NCI-H510A treated with DMSO at 0.1 percent for 48 hours (cell line): ENCODE results near the gene PPHLN1.
A peak's percentile ranks its signal among the peaks of the same experiment; 100 is the strongest.
"Not testable (repeated sequence)": the region's sequence is repeated elsewhere in the genome, so short reads cannot be mapped to it uniquely, and the experiment has no call there.

ENCODE experiments used
- DNase-seq: peaks from one replicate; lab custom pipeline; 2025; lab: John Stamatoyannopoulos, UW

Gene PPHLN1

DNA sequence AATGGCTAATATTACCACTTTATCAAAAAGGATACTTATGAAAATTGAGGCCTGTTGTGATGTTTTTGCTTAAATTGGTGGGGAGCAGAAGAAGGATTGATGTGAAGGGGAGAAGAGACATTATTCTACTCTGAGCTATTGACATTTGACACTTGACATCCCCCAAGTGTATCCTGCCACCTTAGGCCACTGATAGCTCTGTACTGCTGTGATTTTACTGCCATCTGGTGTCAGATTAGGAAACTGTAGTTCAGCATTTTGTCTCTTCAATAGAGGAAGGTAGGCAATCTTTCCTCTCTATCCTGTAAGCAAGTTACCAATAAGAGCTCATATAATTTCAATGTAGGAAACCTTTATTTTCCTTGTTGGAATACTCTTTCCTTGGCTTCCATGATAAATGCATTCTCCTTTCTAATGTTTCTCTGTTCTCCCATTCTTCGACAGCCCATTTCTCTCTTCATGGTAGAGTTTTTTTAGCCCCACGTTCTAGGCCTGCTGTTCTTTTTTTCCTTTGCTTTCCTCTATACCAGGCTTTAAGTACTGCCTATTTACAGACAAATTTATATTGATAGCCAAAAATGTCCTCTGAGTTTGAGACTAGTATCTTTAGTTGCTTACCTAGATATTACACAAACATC is 46.3 kb downstream of the PPHLN1 start:
- DNase-seq = peak; percentile 70

- DNase-seq = no peak
Observed at GRCh38 chr12:42373669-42374068, 47.7 kb downstream of the PPHLN1 start.

GRCh38 chr12:42380733-42381132 is 54.8 kb downstream of the PPHLN1 start:
- no peak for DNase-seq

DNA sequence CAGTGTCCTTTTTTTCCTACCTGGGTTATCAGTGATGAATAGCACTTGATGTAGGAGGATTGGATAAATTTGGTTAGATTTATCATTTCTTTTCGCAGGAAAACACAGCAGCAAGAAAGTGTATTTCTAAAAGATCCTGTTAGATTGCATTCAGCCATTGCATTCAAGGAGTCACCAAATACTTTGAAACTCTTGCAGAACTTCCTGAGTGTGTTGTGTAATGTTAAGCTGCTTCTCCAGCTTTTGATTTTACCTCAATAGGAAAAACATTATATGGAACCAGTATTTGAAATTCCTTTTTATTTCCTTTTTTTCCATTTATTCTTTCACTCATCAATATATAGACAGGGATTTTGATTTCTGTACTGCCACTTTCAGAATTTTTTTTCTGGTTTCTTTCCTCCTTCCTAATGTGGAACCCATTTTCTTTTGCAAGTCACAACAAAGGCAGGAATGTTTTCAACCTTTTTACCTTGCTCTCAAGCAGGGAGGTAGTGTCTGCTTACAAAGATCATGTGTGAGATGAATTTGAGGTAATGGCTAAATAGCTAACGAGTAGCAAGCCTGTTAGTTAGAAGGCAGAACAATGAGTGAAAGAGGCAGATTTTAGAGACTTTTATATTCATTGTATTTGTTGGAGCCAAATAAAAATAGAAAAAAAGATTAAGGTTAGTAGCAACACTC is 56.2 kb downstream of the PPHLN1 start:
- no peak for DNase-seq

DNA sequence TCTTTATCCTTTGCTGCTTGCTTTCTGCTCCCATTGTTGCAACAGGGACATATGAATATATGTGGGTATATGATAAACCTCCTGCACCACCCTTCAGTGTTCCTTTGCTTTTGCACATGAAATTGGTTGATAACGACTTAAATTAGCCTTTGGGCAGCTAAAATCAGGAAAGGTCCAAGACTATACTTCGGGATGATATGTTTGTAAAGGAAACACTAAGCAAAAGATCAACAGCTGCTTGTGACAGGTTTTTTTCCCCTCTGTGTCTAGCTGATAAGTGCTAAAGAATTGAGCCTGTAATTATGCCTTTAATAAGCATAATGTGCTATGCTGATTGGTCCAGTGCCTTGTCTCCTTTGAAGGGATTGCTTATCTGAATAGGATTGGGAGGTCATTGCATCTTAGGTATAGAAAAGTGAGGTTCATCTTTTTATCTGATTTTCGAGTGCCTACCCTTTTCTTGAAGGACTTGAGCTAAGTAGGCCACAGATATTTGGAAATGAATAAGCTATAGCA is 59.4 kb downstream of the PPHLN1 start:
- no peak for DNase-seq

GRCh38 chr12:42386308-42386707 is 60.3 kb downstream of the PPHLN1 start:
- no peak for DNase-seq

- not testable (repeated sequence) for DNase-seq
Observed at GRCh38 chr12:42388086-42388485, 62.1 kb downstream of the PPHLN1 start.

DNA sequence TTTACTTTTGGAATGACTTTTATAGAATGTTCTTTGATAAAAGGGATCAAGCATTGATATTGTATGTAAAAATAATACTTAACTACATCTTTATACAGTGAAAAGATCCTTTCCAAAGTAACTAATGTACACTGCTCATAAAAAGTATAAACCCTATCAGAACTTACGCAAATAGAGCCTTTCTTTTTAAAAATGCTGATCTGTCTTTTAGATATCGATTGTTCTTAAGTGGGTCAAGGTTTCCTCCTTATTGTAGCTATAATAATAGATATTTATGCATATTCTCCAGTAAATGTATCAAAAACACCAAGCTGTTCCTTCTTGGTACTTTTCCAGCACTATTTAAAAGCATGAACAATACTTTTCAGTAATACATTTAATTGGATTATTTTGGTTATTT is 68.5 kb downstream of the PPHLN1 start:
- no peak for DNase-seq

- no peak for DNase-seq
Observed at GRCh38 chr12:42396473-42397259, 70.7 kb downstream of the PPHLN1 start.

DNA sequence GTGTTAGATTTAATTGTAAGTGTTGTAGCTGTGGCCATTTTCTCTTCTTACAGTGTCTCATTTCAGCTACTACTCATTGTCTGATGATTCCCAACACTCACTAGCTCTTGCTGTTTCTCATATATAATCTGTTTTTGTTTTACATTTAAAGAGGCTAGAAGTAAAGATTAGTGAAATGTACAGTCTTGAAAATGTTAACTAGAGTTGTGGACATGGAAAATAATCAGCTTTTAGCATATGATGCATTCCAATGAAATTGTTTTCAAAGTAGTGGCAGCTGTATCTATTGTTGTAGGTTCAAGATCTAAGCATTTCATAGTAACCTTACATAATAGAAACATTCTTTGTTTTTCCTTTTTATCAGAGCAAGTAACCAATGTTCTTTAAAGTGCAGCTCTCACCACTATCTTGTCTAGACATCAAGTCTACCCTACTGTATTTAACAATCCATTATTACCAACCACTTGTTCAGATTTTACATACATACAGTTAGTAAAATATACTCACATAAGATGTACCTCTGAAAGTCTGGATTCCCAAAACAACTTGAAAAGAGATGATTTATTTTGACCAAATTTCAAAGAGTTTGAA is 76.9 kb downstream of the PPHLN1 start:
- no peak for DNase-seq

DNA sequence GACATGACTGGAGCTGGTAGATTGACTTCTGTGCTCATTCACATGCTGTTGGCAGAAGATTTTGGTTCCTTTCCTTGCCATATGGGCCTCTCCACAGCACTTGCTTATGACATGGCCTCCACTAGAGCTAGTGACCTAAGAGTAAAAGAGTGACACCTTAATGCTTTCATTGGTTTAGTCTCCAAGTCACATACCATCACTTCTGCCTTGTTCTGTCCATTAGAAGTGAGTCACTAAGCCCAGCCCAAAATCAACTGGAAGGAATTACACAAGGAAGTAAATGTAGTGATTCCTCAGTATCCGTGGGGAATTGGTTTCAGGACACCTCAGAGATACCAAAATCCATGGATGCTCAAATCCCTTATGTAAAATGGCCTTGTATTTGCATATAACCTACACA is 81.3 kb downstream of the PPHLN1 start:
- no peak for DNase-seq

DNA sequence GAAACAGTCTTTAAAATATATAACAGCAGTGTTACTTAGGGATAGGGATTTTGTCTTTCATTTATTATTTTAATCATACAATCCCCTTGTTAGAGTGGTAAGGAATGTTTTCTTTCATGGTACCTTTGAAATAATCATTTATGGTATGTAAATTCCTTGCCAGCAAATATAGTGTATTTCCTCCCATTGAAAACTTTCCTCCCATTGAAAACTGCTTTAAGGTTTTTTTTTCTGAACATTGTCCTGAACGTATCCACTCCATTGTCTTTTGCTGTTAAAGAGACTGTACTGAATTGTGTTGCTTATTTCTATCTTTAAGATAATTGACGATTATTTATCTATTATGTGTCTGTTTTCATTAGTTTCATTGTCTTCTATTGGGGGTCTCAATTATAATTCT is 83.5 kb downstream of the PPHLN1 start:
- DNase-seq = no peak

GRCh38 chr12:42410340-42410739 is 84.4 kb downstream of the PPHLN1 start:
- no peak for DNase-seq

- no peak for DNase-seq
Observed at GRCh38 chr12:42420395-42420794, 94.4 kb downstream of the PPHLN1 start.

DNA sequence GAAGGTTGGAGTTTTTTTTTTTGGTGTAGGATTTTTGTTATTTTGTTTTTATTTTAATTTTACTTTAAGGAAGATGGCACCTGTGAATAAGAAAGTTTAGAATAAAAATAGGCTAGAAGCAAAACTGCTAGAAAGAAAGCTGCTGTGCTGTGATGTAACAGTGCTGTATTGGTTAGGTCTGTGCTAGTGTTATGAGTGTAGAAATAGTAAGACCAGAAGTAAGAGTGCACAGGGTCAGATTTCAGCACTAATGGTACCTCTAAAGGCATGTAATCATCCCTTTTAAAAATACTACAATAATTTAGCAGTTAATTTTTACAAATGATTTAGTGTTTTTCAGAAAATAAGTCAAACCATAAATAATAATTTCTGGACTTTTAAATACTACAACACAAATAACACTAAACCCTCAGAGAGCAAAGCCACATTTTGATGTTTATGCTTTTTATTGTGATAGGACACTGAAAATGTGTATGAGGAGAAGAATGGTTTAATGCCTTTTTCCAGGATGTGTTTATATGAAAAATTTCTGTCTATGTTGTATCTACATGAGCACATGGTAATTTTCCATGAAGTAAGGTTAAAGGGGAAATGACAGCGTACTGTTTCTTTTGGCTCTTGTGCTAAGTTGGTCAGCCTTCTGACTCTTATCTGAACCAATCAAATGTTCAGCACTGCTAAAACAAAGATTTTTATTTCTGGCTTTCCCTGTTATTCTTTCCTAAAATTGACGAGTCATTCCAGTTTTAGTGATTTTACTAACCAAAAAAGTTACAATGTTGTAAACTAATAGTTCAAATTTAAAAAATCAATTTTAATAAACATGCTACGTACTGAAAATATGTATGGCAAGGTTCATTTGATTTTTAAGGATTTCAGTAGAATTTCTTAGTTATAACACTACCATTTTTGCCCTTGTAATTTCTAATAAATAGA is 96.1 kb downstream of the PPHLN1 start:
- DNase-seq = no peak

GRCh38 chr12:42422785-42423184 is 96.8 kb downstream of the PPHLN1 start:
- DNase-seq = no peak

DNA sequence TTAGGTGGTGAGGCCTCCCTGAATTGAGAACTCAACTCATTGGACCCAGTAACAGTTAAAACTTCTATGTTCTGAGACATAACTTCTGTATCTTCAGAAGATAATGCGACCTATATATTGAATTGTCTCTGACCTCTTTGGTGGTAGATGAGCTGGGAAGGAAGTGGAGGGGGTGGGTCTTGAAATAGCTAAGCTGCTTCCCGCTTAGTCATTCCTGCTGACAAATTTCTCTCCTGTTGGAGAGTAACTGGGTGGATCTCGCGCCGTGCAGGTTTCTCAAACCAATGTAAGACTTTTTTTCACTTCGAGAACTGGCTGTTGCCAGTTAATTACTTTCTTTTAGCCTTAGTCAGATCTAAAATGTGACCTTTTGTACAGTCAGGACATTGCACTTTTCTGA is 100.8 kb downstream of the PPHLN1 start:
- no peak for DNase-seq

GRCh38 chr12:42428850-42429249 is 102.9 kb downstream of the PPHLN1 start:
- no peak for DNase-seq

- no peak for DNase-seq
Observed at GRCh38 chr12:42432517-42433140, 106.7 kb downstream of the PPHLN1 start.

- DNase-seq = no peak
Observed at GRCh38 chr12:42440608-42441007, 114.6 kb downstream of the PPHLN1 start.

DNA sequence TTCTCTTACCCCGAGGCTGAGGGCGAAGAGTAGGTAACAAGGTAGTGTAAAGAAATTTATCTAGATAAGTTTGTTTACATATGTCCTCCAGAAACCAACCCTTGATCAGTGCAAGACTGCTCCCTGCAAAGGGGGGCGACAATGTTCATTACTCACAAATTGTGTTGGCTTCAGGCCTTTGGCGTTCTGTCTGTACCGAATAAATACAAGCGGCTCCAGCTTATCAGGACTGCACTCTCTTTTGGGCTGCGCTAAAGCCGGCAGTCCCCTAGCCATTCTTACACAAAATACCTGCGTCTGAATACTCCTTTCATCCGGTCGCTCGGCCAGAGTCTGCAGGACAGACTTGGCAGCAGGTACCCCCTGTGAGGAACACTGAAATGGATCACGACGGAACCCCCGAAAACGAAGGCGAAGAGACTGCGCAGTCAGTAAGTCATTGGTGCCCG is 116.4 kb downstream of the PPHLN1 start:
- DNase-seq = no peak
